ENCODE measurements around the gene CFAP74.

DNA sequence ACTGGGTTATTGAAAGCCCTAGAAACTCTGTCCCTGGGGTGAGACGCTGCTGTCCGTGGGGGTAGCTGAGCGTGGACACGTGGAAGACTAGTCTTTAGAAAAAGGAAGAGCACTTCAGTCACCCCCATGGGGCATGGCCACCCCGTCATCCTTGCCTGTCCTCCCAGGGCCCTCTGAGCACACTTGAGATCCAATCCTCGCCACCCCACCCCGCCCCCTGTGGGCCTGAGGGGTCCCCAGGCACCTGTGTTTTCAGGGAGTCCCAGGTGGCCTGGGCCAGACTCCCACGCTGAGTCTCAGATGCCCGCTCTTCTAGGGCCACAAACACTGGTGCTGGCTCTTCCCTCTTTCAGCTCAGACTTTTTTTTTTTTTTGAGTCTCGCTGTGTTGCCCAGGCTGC lies 49.2 kb upstream of the CFAP74 start:
- TF ChIP-seq, protein P1, sequence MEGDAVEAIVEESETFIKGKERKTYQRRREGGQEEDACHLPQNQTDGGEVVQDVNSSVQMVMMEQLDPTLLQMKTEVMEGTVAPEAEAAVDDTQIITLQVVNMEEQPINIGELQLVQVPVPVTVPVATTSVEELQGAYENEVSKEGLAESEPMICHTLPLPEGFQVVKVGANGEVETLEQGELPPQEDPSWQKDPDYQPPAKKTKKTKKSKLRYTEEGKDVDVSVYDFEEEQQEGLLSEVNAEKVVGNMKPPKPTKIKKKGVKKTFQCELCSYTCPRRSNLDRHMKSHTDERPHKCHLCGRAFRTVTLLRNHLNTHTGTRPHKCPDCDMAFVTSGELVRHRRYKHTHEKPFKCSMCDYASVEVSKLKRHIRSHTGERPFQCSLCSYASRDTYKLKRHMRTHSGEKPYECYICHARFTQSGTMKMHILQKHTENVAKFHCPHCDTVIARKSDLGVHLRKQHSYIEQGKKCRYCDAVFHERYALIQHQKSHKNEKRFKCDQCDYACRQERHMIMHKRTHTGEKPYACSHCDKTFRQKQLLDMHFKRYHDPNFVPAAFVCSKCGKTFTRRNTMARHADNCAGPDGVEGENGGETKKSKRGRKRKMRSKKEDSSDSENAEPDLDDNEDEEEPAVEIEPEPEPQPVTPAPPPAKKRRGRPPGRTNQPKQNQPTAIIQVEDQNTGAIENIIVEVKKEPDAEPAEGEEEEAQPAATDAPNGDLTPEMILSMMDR (conservative IDR thresholded peaks at IDR 0.05; ENCODE audit: low read depth, low read length), result no peak
- TF ChIP-seq POLR2A (IDR thresholded peaks at IDR 0.05; ENCODE audit: low read depth, low read length), result no peak
- TF ChIP-seq RAD21 (IDR thresholded peaks at IDR 0.05; ENCODE audit: low read length), result no peak
- TF ChIP-seq MXI1 (IDR thresholded peaks at IDR 0.05; ENCODE audit: borderline replicate concordance, low read depth, low read length), result no peak
- TF ChIP-seq BHLHE40 (IDR thresholded peaks at IDR 0.05; ENCODE audit: low read depth, low read length), result no peak
- no peak for TF ChIP-seq FOS (IDR thresholded peaks at IDR 0.05; ENCODE audit: low read depth, low read length)
- no peak for TF ChIP-seq MAZ (IDR thresholded peaks at IDR 0.05; ENCODE audit: borderline replicate concordance, low read depth, low read length)
- TF ChIP-seq SMC3 (IDR thresholded peaks at IDR 0.05; ENCODE audit: low read depth, low read length), result no peak
- TF ChIP-seq RFX5 (IDR thresholded peaks at IDR 0.05; ENCODE audit: low read depth, low read length), result no peak
- TF ChIP-seq CEBPB (IDR thresholded peaks at IDR 0.05; ENCODE audit: low read depth, low read length), result no peak
